Mesenchymal stem cell (in vitro differentiated cells and primary cell): ENCODE measurements around the gene PCBP2.
"Not testable (repeated sequence)": the region's sequence is repeated elsewhere in the genome, so short reads cannot be mapped to it uniquely, and the experiment has no call there.

Experiments
- DNase-seq: peaks from one replicate; pipeline ENCODE4 v3.0.0-alpha.2; 2013
- H2AFZ ChIP-seq: one replicate; pipeline ENCODE4 v1.6.1; 2013; ENCODE audit warnings: low read depth, mild to moderate bottlenecking, control low read depth, inconsistent platforms, low read length, moderate library complexity
- H2AK5ac ChIP-seq: 2 replicates; pipeline ENCODE4 v1.6.1; 2013; ENCODE audit warnings: low read length, moderate library complexity, mild to moderate bottlenecking, inconsistent platforms; ENCODE audit not compliant: severe bottlenecking
- H2BK120ac ChIP-seq: one replicate; pipeline ENCODE4 v1.6.1; 2013; ENCODE audit warnings: low read depth, mild to moderate bottlenecking, inconsistent platforms, low read length, moderate library complexity
- H2BK12ac ChIP-seq, 2 experiments: one replicate each; pipeline ENCODE4 v1.6.1; 2013; ENCODE audit warnings: inconsistent platforms in 2 of 2, low read length in 2 of 2, mild to moderate bottlenecking in 2 of 2, moderate library complexity in 2 of 2, control low read depth in 1 of 2
- H2BK15ac ChIP-seq: one replicate; pipeline ENCODE4 v1.6.1; 2013; ENCODE audit warnings: mild to moderate bottlenecking, low read depth, inconsistent platforms; ENCODE audit not compliant: poor library complexity, severe bottlenecking
- H2BK5ac ChIP-seq: 2 replicates; pipeline ENCODE4 v1.6.1; 2013; ENCODE audit warnings: low read depth, mild to moderate bottlenecking, low read length, control low read depth, inconsistent platforms; ENCODE audit not compliant: poor library complexity, severe bottlenecking
- H3K14ac ChIP-seq, 2 experiments: one replicate each; pipeline ENCODE4 v1.6.1; 2013; ENCODE audit warnings: inconsistent platforms in 2 of 2, low read length in 2 of 2, control low read depth in 1 of 2, mild to moderate bottlenecking in 1 of 2, moderate library complexity in 1 of 2
- H3K18ac ChIP-seq, 2 experiments: one replicate each; pipeline ENCODE4 v1.6.1; 2013; ENCODE audit warnings: inconsistent platforms in 2 of 2, low read length in 2 of 2, control low read depth in 1 of 2, low read depth in 1 of 2, mild to moderate bottlenecking in 1 of 2
- H3K23ac ChIP-seq, 2 experiments: one replicate each; pipeline ENCODE4 v1.6.1; 2013; ENCODE audit warnings: inconsistent platforms in 2 of 2, low read length in 2 of 2, mild to moderate bottlenecking in 2 of 2, moderate library complexity in 2 of 2, control low read depth in 1 of 2
- H3K27ac ChIP-seq: 2 replicates; pipeline ENCODE4 v1.5.1; 2013; ENCODE audit warnings: mild to moderate bottlenecking, moderate library complexity, low read length, control low read depth, inconsistent platforms; ENCODE audit not compliant: poor library complexity, severe bottlenecking
- H3K27me3 ChIP-seq, 2 experiments: 2 replicates each; pipeline versions ENCODE4 v1.6.1 to v1.7.0; 2013; ENCODE audit warnings: low read length in 2 of 2, mild to moderate bottlenecking in 2 of 2, moderate library complexity in 2 of 2, control low read depth in 1 of 2, inconsistent platforms in 1 of 2; ENCODE audit not compliant: control insufficient read depth in 1 of 2, insufficient read depth in 1 of 2
- H3K36me3 ChIP-seq, 2 experiments: 2 replicates each; pipeline versions ENCODE4 v1.6.1 to v1.7.0; 2013; ENCODE audit warnings: low read length in 2 of 2, control low read depth in 1 of 2, inconsistent platforms in 1 of 2, low read depth in 1 of 2, mild to moderate bottlenecking in 1 of 2; ENCODE audit not compliant: insufficient read depth in 2 of 2, control insufficient read depth in 1 of 2
- H3K4ac ChIP-seq, 2 experiments: one replicate each; pipeline ENCODE4 v1.6.1; 2013; ENCODE audit warnings: inconsistent platforms in 2 of 2, low read length in 2 of 2, mild to moderate bottlenecking in 2 of 2, moderate library complexity in 2 of 2, control low read depth in 1 of 2, low read depth in 1 of 2
- H3K4me1 ChIP-seq: 2 replicates; pipeline ENCODE4 v1.6.1; 2013; ENCODE audit warnings: low read depth, low read length, control low read depth; ENCODE audit not compliant: control insufficient read depth, insufficient read depth
- H3K4me2 ChIP-seq: 2 replicates; pipeline ENCODE4 v1.6.1; 2013; ENCODE audit warnings: low read length, mild to moderate bottlenecking, inconsistent platforms; ENCODE audit not compliant: poor library complexity, severe bottlenecking
- H3K4me3 ChIP-seq, 2 experiments: 2 replicates each; pipeline versions ENCODE4 v1.5.1 to v1.7.0; 2013; ENCODE audit warnings: low read length in 2 of 2, mild to moderate bottlenecking in 2 of 2, control low read depth in 1 of 2, low read depth in 1 of 2; ENCODE audit not compliant: insufficient read depth in 1 of 2
- H3K79me1 ChIP-seq: replicated peaks from 2 replicates; pipeline ENCODE4 v1.6.1; 2013; ENCODE audit warnings: mild to moderate bottlenecking, control low read depth, low read length, inconsistent platforms; ENCODE audit not compliant: poor library complexity, severe bottlenecking
- H3K9ac ChIP-seq: 2 replicates; pipeline ENCODE4 v1.7.0; 2013; ENCODE audit warnings: mild to moderate bottlenecking, low read length, moderate library complexity
- H3K9me3 ChIP-seq: 2 replicates; pipeline ENCODE4 v1.7.0; 2013; ENCODE audit warnings: mild to moderate bottlenecking, low read length; ENCODE audit not compliant: control insufficient read depth
- H4K8ac ChIP-seq: one replicate; pipeline ENCODE4 v1.6.1; 2013; ENCODE audit warnings: inconsistent platforms, mild to moderate bottlenecking, low read length, moderate library complexity
- H4K91ac ChIP-seq: one replicate; pipeline ENCODE4 v1.6.1; 2013; ENCODE audit warnings: mild to moderate bottlenecking, low read length, inconsistent platforms
- WGBS: methylation state at CpG from one replicate; pipeline ENCODE4 v1.1.7; 2013; ENCODE audit warnings: mixed read lengths; 5-methylcytosine and 5-hydroxymethylcytosine counted together

PCBP2 gene

GRCh38 chr12:53478865-53479264 is 27.0 kb downstream of the PCBP2 start:
- no peaks in the 10 kb centered on the region for H3K27me3 ChIP-seq
- no peak overlapping the region for H2BK12ac ChIP-seq
- H3K4ac ChIP-seq = no peak overlapping the region
- H3K4me1 ChIP-seq = peaks cover 14% of the 10 kb centered on the region
- H4K8ac ChIP-seq = no peak overlapping the region
- H3K4me3 ChIP-seq = no peak overlapping the region
- 85% methylated on average over 1 of the region's 1 CpG for WGBS
- DNase-seq = peak; percentile 68
- H3K14ac ChIP-seq = no peak overlapping the region
- H3K79me1 ChIP-seq = peaks cover 7% of the 10 kb centered on the region
- no peak overlapping the region for H2BK5ac ChIP-seq
- H2AK5ac ChIP-seq = no peak overlapping the region
- H3K4me2 ChIP-seq = no peak overlapping the region
- no peak overlapping the region for H4K91ac ChIP-seq
- H2BK120ac ChIP-seq = no peak overlapping the region
- H3K23ac ChIP-seq = no peak overlapping the region
- H2AFZ ChIP-seq = no peak overlapping the region
- peak overlapping the region; percentile 81 for H3K9ac ChIP-seq
- H3K27ac ChIP-seq = peak overlapping the region; percentile 28
- peaks cover 51 to 91% of the 10 kb centered on the region in 2 experiments for H3K36me3 ChIP-seq
- H2BK15ac ChIP-seq = no peak overlapping the region
- no peak overlapping the region for H3K18ac ChIP-seq
- H3K9me3 ChIP-seq = no peaks in the 10 kb centered on the region

GRCh38 chr12:53479331-53479730 is 27.4 kb downstream of the PCBP2 start:
- H3K14ac ChIP-seq = no peak overlapping the region
- H2AK5ac ChIP-seq = no peak overlapping the region
- H4K8ac ChIP-seq = no peak overlapping the region
- H3K9me3 ChIP-seq = no peaks in the 10 kb centered on the region
- H2BK5ac ChIP-seq = no peak overlapping the region
- peaks cover 7% of the 10 kb centered on the region for H3K79me1 ChIP-seq
- H3K4me2 ChIP-seq = no peak overlapping the region
- no peak overlapping the region for H2AFZ ChIP-seq
- no peaks in the 10 kb centered on the region for H3K27me3 ChIP-seq
- H4K91ac ChIP-seq = no peak overlapping the region
- H3K27ac ChIP-seq = peak overlapping the region; percentile 28
- no peak overlapping the region for H3K4me3 ChIP-seq
- 92% methylated on average over 4 of the region's 5 CpGs for WGBS
- no peak overlapping the region for H2BK15ac ChIP-seq
- H3K9ac ChIP-seq = peak overlapping the region; percentile 81
- peaks cover 54 to 91% of the 10 kb centered on the region in 2 experiments for H3K36me3 ChIP-seq
- peaks cover 14% of the 10 kb centered on the region for H3K4me1 ChIP-seq
- H3K23ac ChIP-seq = no peak overlapping the region
- no peak for DNase-seq
- H3K18ac ChIP-seq = no peak overlapping the region
- no peak overlapping the region for H3K4ac ChIP-seq
- H2BK120ac ChIP-seq = no peak overlapping the region
- no peak overlapping the region for H2BK12ac ChIP-seq

- Histone ChIP-seq H2BK5ac (no peak overlapping the region), H2AK5ac (no peak overlapping the region), H3K79me1 (peaks cover 6% of the 10 kb centered on the region), H3K14ac (no peak overlapping the region), H3K4me1 (peaks cover 14% of the 10 kb centered on the region), H2BK120ac (no peak overlapping the region), H3K4ac (no peak overlapping the region), H2AFZ (no peak overlapping the region), H3K27ac (peak overlapping the region; percentile 41), H3K4me2 (no peak overlapping the region), H2BK15ac (no peak overlapping the region), H3K18ac (no peak overlapping the region), H3K9me3 (no peaks in the 10 kb centered on the region), H3K36me3 (peaks cover 56 to 90% of the 10 kb centered on the region in 2 experiments), H2BK12ac (no peak overlapping the region), H4K8ac (no peak overlapping the region), H3K23ac (no peak overlapping the region), H4K91ac (no peak overlapping the region), H3K27me3 (no peaks in the 10 kb centered on the region), H3K9ac (peak overlapping the region; percentile 81), H3K4me3 (no peak overlapping the region)
- 88% methylated on average over 6 of the region's 12 CpGs for WGBS
- no peak for DNase-seq
These were observed 28.9 kb downstream of the PCBP2 start for GRCh38 chr12:53480491-53481442.

DNA sequence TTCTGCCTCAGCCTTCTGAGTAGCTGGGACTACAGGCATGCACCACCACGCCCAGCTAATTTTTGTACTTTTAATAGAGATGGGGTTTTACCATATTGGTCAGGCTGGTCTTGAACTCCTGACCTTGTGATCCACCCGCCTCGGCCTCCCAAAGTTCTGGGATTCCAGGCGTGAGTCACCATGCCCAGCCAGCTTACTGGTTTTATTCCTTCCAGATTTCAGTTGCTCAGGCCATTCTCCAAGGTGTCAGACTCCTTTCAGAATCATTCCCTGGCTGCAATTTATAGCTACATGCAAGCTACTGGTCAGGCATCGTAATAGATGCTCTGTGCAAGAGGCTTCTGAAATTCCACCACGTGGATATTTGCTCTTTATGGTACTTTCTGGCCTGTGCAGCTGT is 29.6 kb downstream of the PCBP2 start:
- peak overlapping the region; percentile 33 for H3K9ac ChIP-seq
- H2BK12ac ChIP-seq, H3K4me2 ChIP-seq, H2AK5ac ChIP-seq, H3K4me3 ChIP-seq, H3K27me3 ChIP-seq, H2BK15ac ChIP-seq, H4K8ac ChIP-seq, H2AFZ ChIP-seq, H3K9me3 ChIP-seq, H3K4ac ChIP-seq, H3K79me1 ChIP-seq, H3K18ac ChIP-seq, H2BK120ac ChIP-seq, H3K23ac ChIP-seq, H4K91ac ChIP-seq, H2BK5ac ChIP-seq, H3K14ac ChIP-seq: not testable (repeated sequence)
- H3K36me3 ChIP-seq = peaks cover 62 to 90% of the 10 kb centered on the region in 2 experiments
- H3K4me1 ChIP-seq = peaks cover 14% of the 10 kb centered on the region
- WGBS = 60% methylated on average over 6 of the region's 6 CpGs
- peak overlapping the region; percentile 30 for H3K27ac ChIP-seq
- DNase-seq = peak; percentile 56
